PFSK-1 (cell line): ENCODE data around the gene MYBPH.

ENCODE experiments used
- POLR2AphosphoS5 ChIP-seq: IDR thresholded peaks from 2 replicates; pipeline ENCODE4 v1.6.1; 2012; ENCODE audit warnings: low read depth, mild to moderate bottlenecking, control low read depth, low read length, moderate library complexity
- REST ChIP-seq, 2 experiments: IDR thresholded peaks; 2 replicates each; pipeline versions ENCODE4 v1.6.1 to v1.8.0; 2011 to 2012; ENCODE audit warnings: low read depth in 2 of 2, low read length in 2 of 2, control low read depth in 1 of 2, inconsistent platforms in 1 of 2, mild to moderate bottlenecking in 1 of 2, moderate library complexity in 1 of 2; ENCODE audit not compliant: insufficient read depth in 1 of 2
- SIN3A ChIP-seq: IDR thresholded peaks from 2 replicates; pipeline ENCODE4 v1.6.1; 2012; ENCODE audit warnings: mild to moderate bottlenecking, low read length, moderate library complexity, borderline replicate concordance; ENCODE audit not compliant: insufficient read depth
- TAF1 ChIP-seq: IDR thresholded peaks from 2 replicates; pipeline ENCODE4 v1.6.1; 2012; ENCODE audit warnings: low read length, control low read depth, borderline replicate concordance; ENCODE audit not compliant: insufficient read depth

- TF ChIP-seq SIN3A (no peak), REST (IDR thresholded peaks at IDR 0.05; ENCODE audit: insufficient read depth in 1 of 2, low read depth in 2 of 2, low read length in 2 of 2) (no peak), TAF1 (no peak), POLR2AphosphoS5 (no peak)
Observed at GRCh38 chr1:203171341-203172183, 4.1 kb downstream of the MYBPH start.
